Activated CD4-positive, alpha-beta T cell treated with anti-CD3 and anti-CD28 coated beads for 36 hours (primary cell): ENCODE results near the gene ZC3HAV1L. TPM values are rescaled to one million over a fixed set of nuclear protein-coding genes. Genes with fewer than 3 reads are reported as not detected.

Source experiments
- ATAC-seq: fragments of 200-7000 bp; cut with Tn5 transposase; one replicate; pipeline ENCODE4 v1.10.0; 2021; ENCODE audit warnings: mild to moderate bottlenecking, moderate library complexity
- CTCF ChIA-PET: fragments of 350-600 bp; sonication (Branson Sonifier 250); formaldehyde crosslinking; loops from one replicate; lab custom pipeline; 2021; ENCODE audit warnings: antibody characterized with exemption; lab: Charles Lee
- POLR2A ChIA-PET: fragments of 350-600 bp; sonication (Branson Sonifier 250); formaldehyde crosslinking; loops from one replicate; lab custom pipeline; 2021; ENCODE audit warnings: antibody characterized with exemption, inconsistent platforms; lab: Charles Lee
- DNase-seq: peaks from one replicate; pipeline ENCODE4 v3.0.0-alpha.2; 2020
- H3K27ac Mint-ChIP-seq: one replicate; pipeline ENCODE4 v1.8.0; 2021; ENCODE audit warnings: mixed read lengths
- H3K27me3 Mint-ChIP-seq: one replicate; pipeline ENCODE4 v1.8.0; 2021; ENCODE audit warnings: mixed read lengths
- H3K36me3 Mint-ChIP-seq: one replicate; pipeline ENCODE4 v1.8.0; 2021; ENCODE audit warnings: low read depth, mixed read lengths
- H3K4me1 Mint-ChIP-seq: one replicate; pipeline ENCODE4 v1.8.0; 2021; ENCODE audit warnings: mixed read lengths
- H3K4me3 Mint-ChIP-seq: one replicate; pipeline ENCODE4 v1.8.0; 2021; ENCODE audit warnings: mild to moderate bottlenecking, moderate library complexity, mixed read lengths
- H3K9me3 Mint-ChIP-seq: one replicate; pipeline ENCODE4 v1.8.0; 2021; ENCODE audit warnings: low read depth, mixed read lengths
- intact Hi-C, 2 experiments: fragments of 100-400 bp; cut with DNase I in 1 of 2; cut with micrococcal nuclease in 1 of 2; formaldehyde crosslinking; loops; one replicate each; pipeline versions ENCODE4 v1.14.2 to v1.15.1; 2022 to 2024; cut with DNase I, micrococcal nuclease
- total RNA-seq, 2 experiments: library from RNA; stranded (reverse); gene quantifications; one replicate each; pipeline ENCODE4 v1.2.3, GENCODE V29; 2021

The ZC3HAV1L gene
- total RNA-seq, 2 experiments from 2014 or later = 19.8 to 23.2 TPM

- Mint-ChIP-seq H3K4me3 (peak overlapping the region; percentile 33), H3K27me3 (no peaks in the 10 kb centered on the region), H3K36me3 (peaks cover 69% of the 10 kb centered on the region), H3K4me1 (peaks cover 53% of the 10 kb centered on the region), H3K27ac (peak overlapping the region; percentile 89), H3K9me3 (no peaks in the 10 kb centered on the region)
- intact Hi-C loops = loop anchor here in 1 of 2 experiments (5.0 to 10.0 kb wide), 2 partner anchors 35 to 188 kb away; partner anchors contain the start of gene ZC3HAV1
- DNase-seq = no peak
- ChIA-PET POLR2A (interaction anchor here (0.6 kb wide), 1 partner anchor 328 kb away, joined by 9 read pairs; no protein-coding TSS in a partner anchor), CTCF (interaction anchor here (0.7 to 5.1 kb wide), 6 partner anchors 9 to 365 kb away, joined by 3 to 41 read pairs (median 4); no protein-coding TSS in a partner anchor)
- ATAC-seq = no peak
These were observed 37.0 kb upstream of the ZC3HAV1L start for GRCh38 chr7:139072796-139073195.

DNA sequence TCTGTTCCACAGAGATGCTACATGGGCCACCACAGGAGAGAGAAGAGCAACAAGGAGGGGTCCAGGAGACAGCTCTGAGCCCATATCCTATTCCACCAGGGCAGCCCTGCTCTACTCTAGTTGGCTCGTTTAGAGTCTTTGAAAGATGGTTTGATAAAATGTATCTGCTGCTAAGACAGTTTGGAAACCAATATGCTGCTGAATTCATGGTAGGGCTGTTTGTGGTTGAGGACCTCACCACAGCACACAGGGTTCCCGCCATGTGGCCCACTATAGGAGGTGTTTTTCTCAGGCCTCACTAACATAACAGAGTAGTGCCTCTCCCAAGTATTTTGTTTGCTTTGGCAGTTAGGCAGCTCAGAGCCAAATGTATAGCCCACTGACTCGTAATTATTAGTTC lies 35.8 kb upstream of the ZC3HAV1L start:
- Mint-ChIP-seq H3K4me3 (peak overlapping the region; percentile 33), H3K4me1 (peaks cover 51% of the 10 kb centered on the region), H3K9me3 (no peaks in the 10 kb centered on the region), H3K36me3 (peaks cover 70% of the 10 kb centered on the region), H3K27me3 (no peaks in the 10 kb centered on the region), H3K27ac (peak overlapping the region; percentile 89)
- POLR2A ChIA-PET = no interaction called here
- DNase-seq (no peak), ATAC-seq (no peak)
- intact Hi-C loops = loop anchor here in 1 of 2 experiments (5.0 to 10.0 kb wide), 2 partner anchors 36 to 187 kb away; partner anchors contain the start of gene ZC3HAV1
- CTCF ChIA-PET = interaction anchor here (0.7 to 5.1 kb wide), 5 partner anchors 12 to 339 kb away, joined by 3 to 27 read pairs (median 5); no protein-coding TSS in a partner anchor

GRCh38 chr7:139068544-139069399 lies 32.9 kb upstream of the ZC3HAV1L start:
- intact Hi-C loops = no loop called here
- ATAC-seq (peak; percentile 38), DNase-seq (peak; percentile 41)
- ChIA-PET CTCF (interaction anchor here (0.7 to 5.1 kb wide), 7 partner anchors 9 to 60 kb away, joined by 3 to 27 read pairs (median 4); no protein-coding TSS in a partner anchor), POLR2A (interaction anchor here (0.7 kb wide), 1 partner anchor 27 kb away, joined by 3 read pairs; no protein-coding TSS in a partner anchor)
- H3K9me3 Mint-ChIP-seq = no peaks in the 10 kb centered on the region
- peaks cover 82% of the 10 kb centered on the region for H3K36me3 Mint-ChIP-seq
- no peaks in the 10 kb centered on the region for H3K27me3 Mint-ChIP-seq
- H3K27ac Mint-ChIP-seq = peak overlapping the region; percentile 73
- peaks cover 54% of the 10 kb centered on the region for H3K4me1 Mint-ChIP-seq
- no peak overlapping the region for H3K4me3 Mint-ChIP-seq

- no peaks in the 10 kb centered on the region for H3K27me3 Mint-ChIP-seq
- intact Hi-C loops = no loop called here
- H3K9me3 Mint-ChIP-seq = no peaks in the 10 kb centered on the region
- peaks cover 77% of the 10 kb centered on the region for H3K36me3 Mint-ChIP-seq
- ChIA-PET POLR2A (no interaction called here), CTCF (interaction anchor here (0.6 to 4.9 kb wide), 3 partner anchors 9 to 176 kb away, joined by 4 to 36 read pairs (median 4); no protein-coding TSS in a partner anchor)
- H3K4me1 Mint-ChIP-seq = peaks cover 50% of the 10 kb centered on the region
- peak overlapping the region; percentile 40 for H3K27ac Mint-ChIP-seq
- DNase-seq = no peak
- ATAC-seq = peak; percentile 6
- no peak overlapping the region for H3K4me3 Mint-ChIP-seq
These were observed 30.5 kb upstream of the ZC3HAV1L start for GRCh38 chr7:139066315-139066714.

GRCh38 chr7:139065323-139065722 lies 29.5 kb upstream of the ZC3HAV1L start:
- H3K4me1 Mint-ChIP-seq = peaks cover 59% of the 10 kb centered on the region
- no peak for ATAC-seq
- intact Hi-C loops = no loop called here
- ChIA-PET CTCF (interaction anchor here (1.2 to 4.9 kb wide), 2 partner anchors 10 to 179 kb away, joined by 3 to 36 read pairs; no protein-coding TSS in a partner anchor), POLR2A (no interaction called here)
- peak overlapping the region; percentile 7 for H3K4me3 Mint-ChIP-seq
- peak overlapping the region; percentile 33 for H3K27ac Mint-ChIP-seq
- no peaks in the 10 kb centered on the region for H3K9me3 Mint-ChIP-seq
- DNase-seq = no peak
- H3K27me3 Mint-ChIP-seq = no peaks in the 10 kb centered on the region
- peaks cover 85% of the 10 kb centered on the region for H3K36me3 Mint-ChIP-seq

GRCh38 chr7:139061416-139061815 lies 25.6 kb upstream of the ZC3HAV1L start:
- H3K27me3 Mint-ChIP-seq = no peaks in the 10 kb centered on the region
- DNase-seq (no peak), ATAC-seq (peak; percentile 50)
- ChIA-PET POLR2A (interaction anchor here (1.0 kb wide), 1 partner anchor 14 kb away, joined by 3 read pairs; no protein-coding TSS in a partner anchor), CTCF (interaction anchor here (0.9 to 4.1 kb wide), 5 partner anchors 10 to 42 kb away, joined by 3 to 27 read pairs (median 4); no protein-coding TSS in a partner anchor)
- H3K9me3 Mint-ChIP-seq = no peaks in the 10 kb centered on the region
- H3K4me1 Mint-ChIP-seq = peaks cover 76% of the 10 kb centered on the region
- H3K36me3 Mint-ChIP-seq = peaks cover 77% of the 10 kb centered on the region
- intact Hi-C loops = no loop called here
- peak overlapping the region; percentile 87 for H3K27ac Mint-ChIP-seq
- no peak overlapping the region for H3K4me3 Mint-ChIP-seq

DNA sequence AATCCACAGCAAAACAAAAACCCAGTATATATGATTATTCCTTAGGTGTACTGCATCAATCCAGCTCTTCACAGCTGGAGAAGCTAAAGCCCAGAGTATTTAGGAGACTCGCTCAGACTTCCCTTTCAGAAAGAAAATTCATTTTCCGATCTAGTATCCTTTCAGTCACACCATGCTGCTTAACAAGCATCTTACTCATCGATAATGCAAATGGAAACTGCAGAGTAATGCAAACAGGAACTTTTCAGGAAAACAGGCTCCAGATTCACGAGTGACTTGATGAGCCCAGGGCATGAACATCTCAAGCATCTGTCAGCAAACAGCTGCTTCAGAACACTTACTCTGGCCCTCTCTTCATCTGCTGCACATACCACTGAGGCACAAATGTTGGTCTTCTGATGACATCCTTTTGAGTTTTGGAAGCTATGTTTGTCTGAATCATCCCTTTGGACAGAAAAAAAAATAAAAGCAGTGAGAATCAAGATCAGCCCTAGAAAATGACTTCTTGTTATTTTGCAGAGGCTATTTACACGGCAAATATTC lies 24.9 kb upstream of the ZC3HAV1L start:
- CTCF ChIA-PET = interaction anchor here (0.9 to 4.1 kb wide), 7 partner anchors 10 to 42 kb away, joined by 3 to 27 read pairs (median 4); no protein-coding TSS in a partner anchor
- no peak for ATAC-seq
- DNase-seq = no peak
- H3K27me3 Mint-ChIP-seq = no peaks in the 10 kb centered on the region
- H3K36me3 Mint-ChIP-seq = peaks cover 76% of the 10 kb centered on the region
- peak overlapping the region; percentile 87 for H3K27ac Mint-ChIP-seq
- intact Hi-C loops = no loop called here
- H3K4me3 Mint-ChIP-seq = no peak overlapping the region
- no peaks in the 10 kb centered on the region for H3K9me3 Mint-ChIP-seq
- peaks cover 76% of the 10 kb centered on the region for H3K4me1 Mint-ChIP-seq
- POLR2A ChIA-PET = interaction anchor here (1.0 kb wide), 1 partner anchor 14 kb away, joined by 3 read pairs; no protein-coding TSS in a partner anchor

GRCh38 chr7:139059905-139060304 lies 24.1 kb upstream of the ZC3HAV1L start:
- no peak overlapping the region for H3K4me3 Mint-ChIP-seq
- ChIA-PET CTCF (interaction anchor here (1.1 to 4.1 kb wide), 5 partner anchors 11 to 42 kb away, joined by 3 to 27 read pairs (median 4); no protein-coding TSS in a partner anchor), POLR2A (interaction anchor here (1.0 kb wide), 1 partner anchor 35 kb away, joined by 6 read pairs; no protein-coding TSS in a partner anchor)
- H3K36me3 Mint-ChIP-seq = peaks cover 75% of the 10 kb centered on the region
- ATAC-seq = no peak
- peak overlapping the region; percentile 87 for H3K27ac Mint-ChIP-seq
- no peak for DNase-seq
- H3K4me1 Mint-ChIP-seq = peaks cover 73% of the 10 kb centered on the region
- H3K27me3 Mint-ChIP-seq = no peaks in the 10 kb centered on the region
- no peaks in the 10 kb centered on the region for H3K9me3 Mint-ChIP-seq
- intact Hi-C loops = loop anchor here in 1 of 2 experiments (2.0 kb wide), 1 partner anchor 15 kb away; no protein-coding TSS in a partner anchor

DNA sequence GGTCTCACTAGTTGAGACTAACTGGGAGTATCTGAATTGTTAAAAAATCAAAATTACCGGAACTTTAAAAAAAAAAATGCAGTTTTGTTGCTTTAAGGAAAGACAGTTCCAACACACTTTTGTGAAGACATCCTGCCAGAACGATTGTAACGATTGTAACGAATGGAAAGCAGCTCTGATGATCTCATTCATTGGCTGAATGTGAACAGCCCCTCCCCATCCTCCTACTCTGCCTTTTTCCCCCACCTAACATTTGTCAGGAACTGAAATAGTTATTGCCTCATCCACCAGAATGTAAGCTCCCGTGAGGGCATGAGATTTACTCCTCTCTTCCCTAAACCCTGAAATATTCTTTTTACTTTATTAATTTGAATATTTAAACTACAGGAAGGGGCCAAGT lies 23.1 kb upstream of the ZC3HAV1L start:
- Mint-ChIP-seq H3K27ac (peak overlapping the region; percentile 87), H3K27me3 (no peaks in the 10 kb centered on the region), H3K9me3 (no peaks in the 10 kb centered on the region), H3K4me3 (no peak overlapping the region), H3K36me3 (peaks cover 76% of the 10 kb centered on the region), H3K4me1 (peaks cover 70% of the 10 kb centered on the region)
- ChIA-PET CTCF (interaction anchor here (0.7 to 4.1 kb wide), 6 partner anchors 12 to 1664 kb away, joined by 3 to 27 read pairs (median 4); no protein-coding TSS in a partner anchor), POLR2A (no interaction called here)
- intact Hi-C loops = loop anchor here in 1 of 2 experiments (2.0 kb wide), 1 partner anchor 14 kb away; no protein-coding TSS in a partner anchor
- DNase-seq (no peak), ATAC-seq (peak; percentile 28)

- Mint-ChIP-seq H3K36me3 (peaks cover 73% of the 10 kb centered on the region), H3K4me3 (no peak overlapping the region)
These were observed 19.8 kb upstream of the ZC3HAV1L start for GRCh38 chr7:139055674-139056073.

More at GRCh38 chr7:139055674-139056073, 19.8 kb upstream of the ZC3HAV1L start:
- DNase-seq = no peak
- ChIA-PET CTCF (interaction anchor here (0.8 to 1.4 kb wide), 3 partner anchors 19 to 29 kb away, joined by 3 to 4 read pairs (median 3); no protein-coding TSS in a partner anchor), POLR2A (no interaction called here)
- intact Hi-C loops = no loop called here
- Mint-ChIP-seq H3K9me3 (no peaks in the 10 kb centered on the region), H3K27ac (peak overlapping the region; percentile 53), H3K27me3 (no peaks in the 10 kb centered on the region), H3K4me1 (peaks cover 44% of the 10 kb centered on the region)
- no peak for ATAC-seq
